ENCODE measurements around the gene CNNM1. TPM values are rescaled to one million over a fixed set of nuclear protein-coding genes. Genes with fewer than 3 reads are reported as not detected.

Gene CNNM1
- total RNA-seq, 1 donor from 2014 or later: 2.5 TPM

GRCh38 chr10:99344715-99345114, 15.6 kb downstream of the CNNM1 start:
- no peaks in the 10 kb centered on the region for H3K27me3 ChIP-seq (ENCODE audit: insufficient read depth, low read length)
- no peak overlapping the region for H3K4me2 ChIP-seq (ENCODE audit: low read length)
- no peak overlapping the region for H3K4me3 Mint-ChIP-seq (ENCODE audit: unreplicated experiment)
- H3K27ac ChIP-seq (ENCODE audit: low read depth, low read length): no peak overlapping the region
- no peak overlapping the region for H3K27ac Mint-ChIP-seq (ENCODE audit: unreplicated experiment)
- DNase-seq (ENCODE audit: low read depth): no peak
- H3K4me1 ChIP-seq (ENCODE audit: insufficient read depth, low read length): peaks cover 7% of the 10 kb centered on the region
- no peaks in the 10 kb centered on the region for H3K36me3 ChIP-seq (ENCODE audit: insufficient read depth, low read length)
- no peak overlapping the region for H3K9ac ChIP-seq (ENCODE audit: low read length)
- H3K4me3 ChIP-seq (ENCODE audit: insufficient read depth, low read depth, low read length): no peak overlapping the region
- peaks cover 1% of the 10 kb centered on the region for H3K9me3 Mint-ChIP-seq (ENCODE audit: unreplicated experiment)
- no peak for FAIRE-seq
- peaks cover 1% of the 10 kb centered on the region for H3K36me3 Mint-ChIP-seq (ENCODE audit: low read depth, unreplicated experiment)
- TF ChIP-seq EZH2 (IDR thresholded peaks at IDR 0.05; ENCODE audit: insufficient read depth, low read length): no peak
- no peak for TF ChIP-seq CTCF (IDR thresholded peaks at IDR 0.05; ENCODE audit: insufficient read depth, low read depth, low read length)
- H2AFZ ChIP-seq (ENCODE audit: low read depth, low read length): no peak overlapping the region
- H3K4me1 Mint-ChIP-seq (ENCODE audit: low read depth, unreplicated experiment): peaks cover 16% of the 10 kb centered on the region
- H3K27me3 Mint-ChIP-seq (ENCODE audit: low read depth, unreplicated experiment): no peaks in the 10 kb centered on the region
- no peaks in the 10 kb centered on the region for H3K9me3 ChIP-seq (ENCODE audit: insufficient read depth, low read depth, low read length)
- no peaks in the 10 kb centered on the region for H4K20me1 ChIP-seq (ENCODE audit: insufficient read depth, low read length)
- no peaks in the 10 kb centered on the region for H3K79me2 ChIP-seq (ENCODE audit: insufficient read depth, low read length)

- H3K9ac ChIP-seq (ENCODE audit: low read length): no peak overlapping the region
- Mint-ChIP-seq H3K36me3 (ENCODE audit: low read depth, unreplicated experiment) (peaks cover 1% of the 10 kb centered on the region), H3K4me1 (ENCODE audit: low read depth, unreplicated experiment) (peaks cover 16% of the 10 kb centered on the region), H3K27me3 (ENCODE audit: low read depth, unreplicated experiment) (no peaks in the 10 kb centered on the region), H3K9me3 (ENCODE audit: unreplicated experiment) (peaks cover 1% of the 10 kb centered on the region), H3K27ac (ENCODE audit: unreplicated experiment) (no peak overlapping the region), H3K4me3 (ENCODE audit: unreplicated experiment) (no peak overlapping the region)
- FAIRE-seq: no peak
- no peaks in the 10 kb centered on the region for H3K36me3 ChIP-seq (ENCODE audit: insufficient read depth, low read length)
- no peak overlapping the region for H3K4me3 ChIP-seq (ENCODE audit: insufficient read depth, low read depth, low read length)
- peak; percentile 54 for DNase-seq (ENCODE audit: low read depth)
- H2AFZ ChIP-seq (ENCODE audit: low read depth, low read length): no peak overlapping the region
- H3K4me1 ChIP-seq (ENCODE audit: insufficient read depth, low read length): peaks cover 7% of the 10 kb centered on the region
- no peaks in the 10 kb centered on the region for H3K79me2 ChIP-seq (ENCODE audit: insufficient read depth, low read length)
- no peak for TF ChIP-seq EZH2 (IDR thresholded peaks at IDR 0.05; ENCODE audit: insufficient read depth, low read length)
- H4K20me1 ChIP-seq (ENCODE audit: insufficient read depth, low read length): no peaks in the 10 kb centered on the region
- no peak overlapping the region for H3K27ac ChIP-seq (ENCODE audit: low read depth, low read length)
- H3K9me3 ChIP-seq (ENCODE audit: insufficient read depth, low read depth, low read length): no peaks in the 10 kb centered on the region
- no peak overlapping the region for H3K4me2 ChIP-seq (ENCODE audit: low read length)
- H3K27me3 ChIP-seq (ENCODE audit: insufficient read depth, low read length): no peaks in the 10 kb centered on the region
These were observed 16.2 kb downstream of the CNNM1 start for GRCh38 chr10:99345350-99345749.

- no peak overlapping the region for H3K27ac Mint-ChIP-seq (ENCODE audit: unreplicated experiment)
- Histone ChIP-seq H3K36me3 (ENCODE audit: insufficient read depth, low read length) (no peaks in the 10 kb centered on the region), H2AFZ (ENCODE audit: low read depth, low read length) (no peak overlapping the region), H3K4me1 (ENCODE audit: insufficient read depth, low read length) (peaks cover 7% of the 10 kb centered on the region), H3K27ac (ENCODE audit: low read depth, low read length) (no peak overlapping the region), H4K20me1 (ENCODE audit: insufficient read depth, low read length) (no peaks in the 10 kb centered on the region), H3K4me3 (ENCODE audit: insufficient read depth, low read depth, low read length) (no peak overlapping the region), H3K4me2 (ENCODE audit: low read length) (peak overlapping the region; percentile 22), H3K27me3 (ENCODE audit: insufficient read depth, low read length) (no peaks in the 10 kb centered on the region), H3K9ac (ENCODE audit: low read length) (no peak overlapping the region), H3K9me3 (ENCODE audit: insufficient read depth, low read depth, low read length) (no peaks in the 10 kb centered on the region), H3K79me2 (ENCODE audit: insufficient read depth, low read length) (no peaks in the 10 kb centered on the region)
- FAIRE-seq: no peak
- H3K9me3 Mint-ChIP-seq (ENCODE audit: unreplicated experiment): peaks cover 1% of the 10 kb centered on the region
- H3K4me1 Mint-ChIP-seq (ENCODE audit: low read depth, unreplicated experiment): peaks cover 16% of the 10 kb centered on the region
- peaks cover 1% of the 10 kb centered on the region for H3K36me3 Mint-ChIP-seq (ENCODE audit: low read depth, unreplicated experiment)
- no peak overlapping the region for H3K4me3 Mint-ChIP-seq (ENCODE audit: unreplicated experiment)
- DNase-seq (ENCODE audit: low read depth): peak; percentile 53
- H3K27me3 Mint-ChIP-seq (ENCODE audit: low read depth, unreplicated experiment): no peaks in the 10 kb centered on the region
- TF ChIP-seq EZH2 (IDR thresholded peaks at IDR 0.05; ENCODE audit: insufficient read depth, low read length) (no peak), CTCF (IDR thresholded peaks at IDR 0.05; ENCODE audit: insufficient read depth, low read depth, low read length) (no peak)
These were observed 17.1 kb downstream of the CNNM1 start for GRCh38 chr10:99346247-99346646.

All from astrocyte (in vitro differentiated cells and primary cell).